Measurements from ENCODE around the gene PVALB.

The PVALB gene

GRCh38 chr22:36773935-36774334, 42.9 kb downstream of the PVALB start:
- DNase-seq (ENCODE audit: low read depth, low spot score): no peak

GRCh38 chr22:36772451-36772850, 44.4 kb downstream of the PVALB start:
- no peak for DNase-seq (ENCODE audit: low read depth, low spot score)

GRCh38 chr22:36771356-36772063, 45.3 kb downstream of the PVALB start:
- DNase-seq (ENCODE audit: low read depth, low spot score): no peak

- no peak for DNase-seq (ENCODE audit: low read depth, low spot score)
These were observed 46.2 kb downstream of the PVALB start for GRCh38 chr22:36770513-36771231.

GRCh38 chr22:36769541-36770512, 47.0 kb downstream of the PVALB start:
- DNase-seq (ENCODE audit: low read depth, low spot score): no peak

GRCh38 chr22:36768616-36769015, 48.2 kb downstream of the PVALB start:
- no peak for DNase-seq (ENCODE audit: low read depth, low spot score)

GRCh38 chr22:36768141-36768540, 48.7 kb downstream of the PVALB start:
- no peak for DNase-seq (ENCODE audit: low read depth, low spot score)

GRCh38 chr22:36767035-36767775, 49.6 kb downstream of the PVALB start:
- DNase-seq (ENCODE audit: low read depth, low spot score): no peak

GRCh38 chr22:36765943-36766450, 50.8 kb downstream of the PVALB start:
- DNase-seq (ENCODE audit: low read depth, low spot score): no peak

GRCh38 chr22:36765131-36765942, 51.5 kb downstream of the PVALB start:
- no peak for DNase-seq (ENCODE audit: low read depth, low spot score)

GRCh38 chr22:36764641-36765040, 52.2 kb downstream of the PVALB start:
- no peak for DNase-seq (ENCODE audit: low read depth, low spot score)

GRCh38 chr22:36764060-36764459, 52.8 kb downstream of the PVALB start:
- no peak for DNase-seq (ENCODE audit: low read depth, low spot score)

GRCh38 chr22:36763576-36763975, 53.3 kb downstream of the PVALB start:
- no peak for DNase-seq (ENCODE audit: low read depth, low spot score)

GRCh38 chr22:36762687-36763260, 54.1 kb downstream of the PVALB start:
- no peak for DNase-seq (ENCODE audit: low read depth, low spot score)

- no peak for DNase-seq (ENCODE audit: low read depth, low spot score)
These were observed 55.1 kb downstream of the PVALB start for GRCh38 chr22:36761553-36762240.

- no peak for DNase-seq (ENCODE audit: low read depth, low spot score)
These were observed 56.0 kb downstream of the PVALB start for GRCh38 chr22:36760786-36761185.

GRCh38 chr22:36759481-36760159, 57.2 kb downstream of the PVALB start:
- no peak for DNase-seq (ENCODE audit: low read depth, low spot score)

GRCh38 chr22:36758792-36759271, 58.0 kb downstream of the PVALB start:
- no peak for DNase-seq (ENCODE audit: low read depth, low spot score)
